Kidney epithelial cell (primary cell): ENCODE results near the gene NUDT16L1. TPM values are rescaled to one million over a fixed set of nuclear protein-coding genes. Genes with fewer than 3 reads are reported as not detected.

ENCODE experiments used
- DNase-seq: peaks from one replicate; pipeline ENCODE4 v3.0.0-alpha.2; 2010; ENCODE audit warnings: low read depth
- H3K27me3 ChIP-seq: 2 replicates; pipeline ENCODE4 v1.6.0; 2011; ENCODE audit warnings: low read length; ENCODE audit not compliant: control insufficient read depth, insufficient read depth
- H3K36me3 ChIP-seq: 2 replicates; pipeline ENCODE4 v1.5.1; 2011; ENCODE audit warnings: low read length; ENCODE audit not compliant: control insufficient read depth, insufficient read depth
- H3K4me3 ChIP-seq: 2 replicates; pipeline ENCODE4 v1.5.1; 2011; ENCODE audit warnings: low read depth, mild to moderate bottlenecking, control low read depth, low read length
- CTCF ChIP-seq: IDR thresholded peaks from 2 replicates; pipeline ENCODE4 v1.5.1; 2011; ENCODE audit warnings: mild to moderate bottlenecking, moderate library complexity, low read length, control low read depth, inconsistent platforms; ENCODE audit not compliant: insufficient read depth, poor library complexity, severe bottlenecking
- total RNA-seq: library from RNA; depleted of rRNA; stranded (reverse); fragments of >200 nt; gene quantifications from 2 replicates; pipeline ENCODE4 v1.2.3, GENCODE V29; 2015

The NUDT16L1 gene
- total RNA-seq, 1 donor from 2014 or later = 19.1 TPM

GRCh38 chr16:4689864-4690704 lies 3.3 kb upstream of the NUDT16L1 start:
- Histone ChIP-seq H3K36me3 (peaks cover 6% of the 10 kb centered on the region), H3K4me3 (no peak overlapping the region), H3K27me3 (no peaks in the 10 kb centered on the region)
- no peak for TF ChIP-seq CTCF
- no peak for DNase-seq

GRCh38 chr16:4690946-4691665 lies 2.3 kb upstream of the NUDT16L1 start:
- DNase-seq = no peak
- H3K36me3 ChIP-seq = peaks cover 3% of the 10 kb centered on the region
- no peak overlapping the region for H3K4me3 ChIP-seq

GRCh38 chr16:4691666-4692412 lies 1.5 kb upstream of the NUDT16L1 start:
- H3K4me3 ChIP-seq = no peak overlapping the region
- no peak for DNase-seq
- no peak for TF ChIP-seq CTCF
- H3K27me3 ChIP-seq = no peaks in the 10 kb centered on the region
- peaks cover 1% of the 10 kb centered on the region for H3K36me3 ChIP-seq

More at GRCh38 chr16:4690946-4691665, 2.3 kb upstream of the NUDT16L1 start:
- TF ChIP-seq CTCF = no peak
- no peaks in the 10 kb centered on the region for H3K27me3 ChIP-seq

GRCh38 chr16:4692460-4693295 lies 684 bp upstream of the NUDT16L1 start:
- H3K27me3 ChIP-seq = no peaks in the 10 kb centered on the region
- no peak for DNase-seq
- peaks cover 1% of the 10 kb centered on the region for H3K36me3 ChIP-seq
- peak overlapping the region; percentile 43 for H3K4me3 ChIP-seq
- TF ChIP-seq CTCF = no peak

GRCh38 chr16:4693956-4694641 lies 737 bp downstream of the NUDT16L1 start:
- Histone ChIP-seq H3K27me3 (no peaks in the 10 kb centered on the region), H3K36me3 (peaks cover 1% of the 10 kb centered on the region), H3K4me3 (peak overlapping the region; percentile 96)
- no peak for DNase-seq
- no peak for TF ChIP-seq CTCF
